Glomerular visceral epithelial cell (primary cell): Measurements from ENCODE around the gene TRABD2A.
"Not testable (repeated sequence)": the region's sequence is repeated elsewhere in the genome, so short reads cannot be mapped to it uniquely, and the experiment has no call there.

Experiments used
- DNase-seq: peaks from one replicate; pipeline ENCODE4 v3.0.0-alpha.2; 2016; ENCODE audit errors: extremely low spot score

The TRABD2A gene

DNA sequence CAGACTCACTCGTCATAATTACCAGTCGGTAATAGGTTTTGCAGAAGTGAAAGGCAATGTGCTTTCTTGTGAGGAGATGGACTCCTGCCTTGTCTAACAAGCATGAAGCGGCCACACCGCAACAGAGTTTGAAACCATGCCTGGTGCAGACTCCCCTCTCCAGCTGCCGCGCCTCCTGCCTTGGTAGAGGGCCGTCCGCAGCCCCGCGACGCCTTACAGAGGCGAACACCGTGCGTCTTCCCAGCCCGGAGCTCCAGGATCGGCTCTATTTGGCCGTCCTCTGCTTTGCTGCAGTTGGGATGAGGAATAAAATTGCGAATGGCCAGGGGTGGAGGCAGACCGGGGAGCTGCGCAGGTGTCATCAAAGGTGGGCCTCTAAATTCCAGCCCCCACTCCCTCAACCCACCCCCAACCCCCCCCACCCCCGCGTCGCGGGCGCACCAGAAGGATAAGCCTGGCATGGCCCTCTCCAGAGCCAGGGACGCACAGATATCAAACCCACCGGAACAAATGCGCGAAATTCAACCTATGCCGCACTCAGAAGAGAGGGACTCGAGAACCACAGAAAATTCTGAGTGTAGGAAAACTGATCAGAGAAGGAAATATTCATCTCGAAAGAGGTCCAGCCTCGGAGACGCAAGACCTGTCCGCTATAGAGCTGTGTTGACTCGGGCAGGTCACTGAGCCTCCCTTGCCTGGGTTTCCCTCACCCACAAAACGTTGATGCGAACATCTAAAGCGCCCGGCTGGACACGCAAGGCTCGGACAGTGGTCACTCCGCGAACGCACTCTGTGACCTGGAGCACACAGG is 1.1 kb downstream of the TRABD2A start:
- no peak for DNase-seq

DNA sequence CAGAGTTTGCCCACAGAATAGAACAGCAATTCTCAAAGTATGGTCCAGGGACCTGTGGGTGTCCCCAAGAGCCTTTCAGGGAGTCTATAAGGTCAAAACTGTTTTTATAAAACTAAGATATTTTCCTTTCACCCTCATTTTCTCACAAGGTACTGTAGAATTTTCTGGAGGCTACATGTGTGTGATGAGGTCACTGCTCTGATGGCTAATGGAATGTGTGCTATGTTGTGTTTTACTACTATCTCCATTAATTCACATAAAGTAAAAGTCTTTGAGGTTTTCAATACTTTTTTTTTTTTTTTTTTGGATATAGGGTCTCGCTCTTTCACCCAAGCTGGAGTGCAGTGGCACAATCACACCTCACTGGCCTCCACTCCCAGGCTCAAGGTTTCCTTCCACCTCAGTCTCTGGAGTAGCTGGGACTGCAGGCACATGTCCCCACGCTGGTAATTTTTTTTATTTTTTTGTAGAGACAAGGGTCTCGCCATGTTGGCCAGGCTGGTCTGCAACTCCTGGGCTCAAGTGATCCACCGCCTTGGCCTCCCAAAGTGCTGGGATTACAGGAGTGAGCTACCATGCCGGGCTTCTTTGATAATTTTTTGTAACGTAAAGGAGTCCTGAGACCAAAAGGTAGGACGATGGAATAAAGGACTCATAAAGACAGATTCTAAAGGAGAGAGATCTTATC is 1.8 kb downstream of the TRABD2A start:
- DNase-seq = no peak

DNA sequence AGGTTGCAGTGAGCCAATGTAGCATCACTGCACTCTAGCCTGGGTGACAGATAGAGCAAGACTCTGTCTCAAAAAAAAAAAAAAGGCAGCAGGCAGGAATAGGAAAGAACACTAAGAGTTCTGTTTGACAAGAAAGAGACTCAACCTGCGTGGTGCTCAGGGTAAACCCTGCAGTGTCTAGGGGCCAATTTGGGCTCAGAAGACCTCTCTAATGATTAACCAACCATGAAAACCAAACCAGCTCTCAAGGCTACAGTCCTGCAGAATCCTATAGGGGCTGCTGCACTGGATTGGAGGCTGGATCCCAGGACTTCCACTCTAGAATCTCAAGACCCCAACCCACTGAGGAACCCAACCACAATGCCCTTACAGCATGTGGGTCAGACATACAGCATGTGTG is 2.4 kb downstream of the TRABD2A start:
- no peak for DNase-seq

DNA sequence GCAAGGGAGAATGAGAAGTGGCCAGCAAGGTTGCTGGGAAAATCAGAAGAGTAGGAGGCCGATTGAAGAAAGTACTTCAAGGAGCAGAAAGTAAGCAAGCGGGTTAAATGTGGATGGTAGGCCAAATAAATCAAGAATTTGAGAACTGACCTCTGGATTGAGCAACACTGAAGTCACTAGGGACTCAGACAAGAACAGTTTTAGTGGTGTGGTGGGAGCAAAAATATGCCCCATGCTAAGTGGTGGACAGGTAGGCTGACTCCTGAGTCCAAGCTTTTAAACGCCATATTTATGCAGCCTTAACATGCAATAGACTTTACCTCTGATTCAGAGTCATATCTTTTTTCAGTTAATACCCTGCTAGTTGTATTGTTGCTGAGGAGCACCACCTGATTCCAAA is 4.5 kb downstream of the TRABD2A start:
- no peak for DNase-seq

DNA sequence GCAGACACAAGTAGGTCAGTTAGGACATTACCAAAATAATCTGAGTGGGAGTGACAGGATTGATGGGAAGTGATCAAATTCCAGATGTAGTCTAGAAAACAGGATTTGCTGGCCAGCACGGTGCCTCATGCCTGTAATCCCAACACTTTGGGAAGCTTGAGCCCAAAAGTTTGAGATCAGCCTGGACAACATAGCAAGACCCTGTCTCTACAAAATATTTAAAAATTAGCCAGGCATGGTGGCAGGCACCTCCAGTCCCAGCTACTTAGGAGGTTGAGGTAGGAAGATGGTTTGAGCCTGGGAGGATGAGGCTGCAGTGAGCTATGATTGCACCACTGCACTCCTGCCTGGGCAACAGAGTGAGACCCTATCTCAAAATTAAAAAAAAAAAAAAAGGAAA is 5.3 kb downstream of the TRABD2A start:
- DNase-seq = not testable (repeated sequence)

DNA sequence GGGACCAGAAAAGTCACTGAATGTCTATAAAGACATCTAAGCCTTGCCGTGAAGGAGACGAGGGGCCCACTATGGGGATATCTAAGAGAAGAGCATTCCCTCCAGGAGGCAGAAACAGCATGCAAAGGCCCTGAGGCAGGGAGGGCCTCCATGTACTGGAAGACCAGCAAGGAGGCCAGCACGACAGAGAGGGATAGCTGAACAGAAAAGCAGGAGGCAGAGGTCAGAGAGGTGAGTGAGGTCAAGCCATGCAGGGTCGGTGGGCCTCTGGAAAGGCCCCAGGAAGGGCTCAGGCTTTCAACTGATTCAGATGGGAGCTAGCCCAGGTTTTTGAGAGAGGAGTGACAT is 5.7 kb downstream of the TRABD2A start:
- no peak for DNase-seq

DNA sequence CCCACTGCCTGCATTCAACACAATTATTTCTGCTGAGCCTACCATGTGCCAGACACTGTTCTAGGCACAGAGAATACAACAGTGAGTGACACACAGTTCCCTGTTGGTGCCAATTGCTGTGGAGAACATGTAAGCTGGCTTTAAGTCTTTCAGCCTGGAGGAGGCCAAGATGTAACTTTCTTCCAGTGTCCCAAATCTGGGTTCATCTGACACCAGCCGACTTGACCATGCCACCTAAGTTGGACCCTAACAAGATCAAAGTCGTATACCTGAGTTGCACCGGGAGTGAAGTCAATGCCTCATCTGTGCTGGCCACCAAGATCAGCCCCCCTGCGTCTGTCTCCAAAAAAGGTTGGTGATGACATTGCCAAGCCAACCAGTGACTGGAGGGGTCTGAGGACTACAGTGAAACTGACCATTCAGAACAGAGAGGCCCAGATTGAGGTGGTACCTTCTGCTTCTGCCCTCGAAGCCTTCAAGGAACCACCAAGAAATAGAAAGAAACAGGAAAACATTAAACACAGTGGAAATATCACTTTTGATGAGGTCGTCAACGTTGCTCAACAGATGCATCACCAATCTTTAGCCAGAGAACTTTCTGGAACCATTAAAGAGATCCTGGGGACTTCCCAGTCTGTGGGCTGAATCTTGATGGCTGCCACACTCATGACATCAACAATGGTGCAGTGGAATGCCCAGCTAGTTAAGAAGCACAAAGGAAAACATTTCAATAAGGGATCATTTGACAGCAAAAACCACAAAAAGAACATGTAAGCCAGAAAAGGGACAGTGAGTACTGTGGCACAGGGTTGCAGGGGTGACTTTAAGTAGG is 6.3 kb downstream of the TRABD2A start:
- DNase-seq = no peak

DNA sequence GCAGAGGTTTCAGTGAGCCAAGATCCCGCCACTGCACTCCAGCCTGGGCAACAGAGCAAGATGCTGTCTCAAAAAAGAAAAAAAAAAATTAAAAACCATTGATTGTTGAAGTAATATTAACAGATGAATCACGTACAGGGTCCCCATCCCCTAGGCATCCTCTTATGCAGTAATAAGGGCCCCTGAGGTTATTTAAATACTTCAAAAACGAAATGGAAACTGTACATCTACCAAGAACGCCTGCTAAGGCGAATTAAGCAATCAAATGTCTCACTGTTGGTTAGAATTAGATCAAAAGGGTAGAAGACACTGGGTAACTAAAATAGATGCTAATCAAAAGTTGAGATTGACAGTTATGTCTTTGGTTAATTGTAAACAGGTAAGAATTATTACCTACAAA is 7.5 kb downstream of the TRABD2A start:
- DNase-seq = no peak

DNA sequence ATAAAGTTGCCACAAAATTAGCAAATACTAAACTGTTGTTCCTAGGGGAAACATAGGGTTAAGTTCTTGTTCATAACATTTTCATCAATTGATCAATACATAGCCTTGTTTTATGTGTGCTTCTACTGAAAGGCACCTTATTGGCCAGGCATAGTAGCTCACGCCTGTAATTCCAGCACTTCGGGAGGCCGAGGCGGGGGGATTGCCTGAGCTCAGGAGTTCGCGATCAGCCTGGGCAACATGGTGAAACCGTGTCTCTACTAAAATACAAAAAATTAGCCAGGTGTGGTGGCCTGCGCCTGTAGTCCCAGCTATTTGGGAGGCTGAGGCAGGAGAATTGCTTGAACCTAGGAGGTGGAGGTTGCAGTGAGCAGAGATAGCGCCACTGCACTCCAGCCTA is 8.2 kb downstream of the TRABD2A start:
- DNase-seq = not testable (repeated sequence)

DNA sequence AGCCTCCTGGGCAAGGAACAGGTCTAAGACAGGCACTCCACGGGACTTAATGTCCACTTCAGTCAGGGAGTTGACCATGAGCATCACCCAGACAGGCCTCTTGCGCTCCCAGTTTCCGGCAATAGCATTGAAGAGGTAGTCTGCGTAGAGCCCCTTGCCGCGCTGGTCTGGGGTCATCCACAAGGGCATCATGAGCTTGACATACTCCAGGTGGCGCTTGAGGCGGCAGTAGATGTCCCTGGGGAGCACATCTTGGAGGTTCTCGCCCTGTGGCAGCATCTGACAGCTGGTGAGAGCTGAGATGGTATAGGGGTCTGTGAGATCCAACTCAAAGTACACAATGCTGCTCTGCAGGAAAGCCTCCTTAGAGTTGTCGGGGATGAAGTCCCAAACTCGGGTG is 10.6 kb downstream of the TRABD2A start:
- no peak for DNase-seq

DNA sequence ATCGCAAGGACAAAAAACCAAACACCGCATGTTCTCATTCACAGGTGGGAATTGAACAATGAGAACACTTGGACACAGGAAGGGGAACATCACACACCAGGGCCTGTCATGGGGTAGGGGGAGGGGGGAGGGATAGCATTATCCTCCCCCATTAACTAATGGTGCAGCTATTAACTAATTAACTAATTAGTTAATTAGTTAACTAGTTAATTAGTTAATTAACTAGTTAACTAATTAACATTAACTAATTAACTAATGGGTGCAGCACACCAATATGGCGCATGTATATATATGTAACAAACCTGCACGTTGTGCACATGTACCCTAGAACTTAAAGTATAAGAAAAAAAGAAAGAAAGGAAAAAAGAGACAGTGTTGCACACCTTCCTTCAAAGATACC is 12.6 kb downstream of the TRABD2A start:
- not testable (repeated sequence) for DNase-seq

DNA sequence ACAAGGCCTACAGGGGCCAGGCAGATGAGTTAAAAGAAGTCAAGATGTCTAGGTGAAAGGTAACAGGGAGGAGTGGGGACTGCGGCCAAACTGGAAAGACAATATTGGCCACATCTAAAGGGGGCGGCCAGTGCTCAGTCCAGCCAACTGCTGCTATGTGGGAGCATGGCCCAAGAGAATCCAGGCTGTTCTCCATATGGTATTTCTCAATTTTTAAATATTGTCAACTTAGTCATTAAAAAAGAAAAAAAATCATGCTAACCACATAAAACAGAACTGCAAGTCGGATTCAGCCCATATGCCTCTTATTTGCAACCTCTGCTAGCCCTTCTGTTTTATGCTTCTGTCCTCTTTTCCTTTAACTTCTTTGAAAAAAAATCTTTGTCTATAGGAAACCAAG is 14.8 kb downstream of the TRABD2A start:
- no peak for DNase-seq

DNA sequence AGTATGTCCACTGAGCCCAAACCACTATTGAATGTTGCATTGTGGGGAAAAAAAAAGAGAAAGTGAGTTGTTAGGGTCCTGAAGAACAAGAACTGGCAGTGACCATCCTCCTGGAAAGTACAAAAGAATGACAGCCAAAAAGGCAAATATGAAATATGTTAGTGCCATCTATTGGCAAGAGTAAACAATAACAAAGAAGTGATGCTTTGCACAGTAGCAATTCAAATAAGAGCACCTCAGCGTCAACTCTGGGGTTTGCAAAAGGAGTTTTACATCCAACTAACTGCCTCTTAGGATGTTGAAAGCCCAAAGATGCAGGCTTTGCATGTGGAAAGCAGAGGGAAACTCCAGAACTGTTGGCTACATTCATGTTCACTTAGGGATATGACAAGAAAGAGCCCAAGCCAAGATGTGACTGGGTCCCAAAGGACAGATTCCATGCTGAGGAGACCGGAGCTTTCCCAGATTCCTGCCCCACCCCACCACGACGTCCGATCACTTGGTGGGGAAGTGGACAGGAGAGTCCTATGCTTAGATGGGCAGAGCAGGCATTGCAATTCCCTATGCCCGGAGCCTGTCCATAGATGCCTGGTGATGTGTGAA is 15.6 kb downstream of the TRABD2A start:
- DNase-seq = no peak

DNA sequence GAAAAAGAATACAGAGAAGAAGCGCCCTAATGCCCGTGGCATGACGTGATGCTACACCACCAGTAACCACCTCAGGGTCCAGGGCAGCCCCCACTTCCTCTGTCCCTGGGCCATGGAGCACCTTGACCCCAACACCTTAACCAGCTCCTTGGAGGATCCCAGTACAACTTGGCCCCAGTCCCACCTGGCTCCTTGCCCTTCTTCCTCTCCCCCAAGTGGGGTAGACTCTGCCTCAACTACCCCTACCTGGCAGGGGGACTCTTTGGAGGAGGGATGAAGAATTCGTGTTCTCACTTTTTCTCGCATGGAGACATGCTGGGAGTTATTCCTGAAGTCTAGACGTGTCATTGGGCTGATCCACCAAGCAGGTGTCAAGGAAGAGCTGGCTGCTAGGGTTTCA is 18.9 kb downstream of the TRABD2A start:
- DNase-seq = no peak

DNA sequence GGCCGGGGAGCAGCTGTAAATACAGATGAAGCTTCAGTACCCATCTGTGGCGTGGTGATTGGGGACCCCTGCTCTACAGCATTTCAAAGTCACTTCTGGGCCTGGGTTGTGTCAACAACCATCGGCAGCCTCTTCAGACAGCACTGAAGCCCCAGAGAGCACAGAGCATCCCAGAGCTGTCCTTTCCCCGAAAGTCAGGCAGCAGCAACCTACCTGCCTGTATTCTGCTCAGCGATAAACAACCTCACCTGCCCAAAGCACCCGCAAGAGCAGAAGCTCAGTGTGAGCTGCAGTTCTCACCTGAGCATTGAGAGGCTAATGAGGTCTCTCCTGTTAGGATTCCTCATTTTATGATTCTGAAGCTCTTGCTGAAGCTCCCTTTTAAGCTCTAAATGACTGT is 19.3 kb downstream of the TRABD2A start:
- no peak for DNase-seq

DNA sequence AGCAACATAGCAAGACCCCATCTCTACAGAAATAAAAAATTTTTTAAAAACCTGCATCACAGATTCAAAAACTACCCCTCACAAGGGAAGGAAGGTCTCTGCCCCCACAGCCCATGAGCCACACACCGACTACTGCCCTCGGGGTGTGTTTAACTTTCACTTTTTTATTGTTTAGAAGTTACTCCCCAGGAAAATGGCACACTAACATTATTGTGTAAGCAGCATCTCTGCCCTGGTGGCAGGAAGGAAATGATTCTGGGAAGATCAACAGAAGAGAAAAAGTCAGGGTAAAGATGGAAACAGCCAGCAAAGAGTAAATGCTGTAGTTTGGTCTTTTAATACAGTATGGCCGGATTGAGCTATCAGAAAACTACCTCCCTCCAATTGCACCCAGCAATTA is 21.9 kb downstream of the TRABD2A start:
- DNase-seq = no peak

DNA sequence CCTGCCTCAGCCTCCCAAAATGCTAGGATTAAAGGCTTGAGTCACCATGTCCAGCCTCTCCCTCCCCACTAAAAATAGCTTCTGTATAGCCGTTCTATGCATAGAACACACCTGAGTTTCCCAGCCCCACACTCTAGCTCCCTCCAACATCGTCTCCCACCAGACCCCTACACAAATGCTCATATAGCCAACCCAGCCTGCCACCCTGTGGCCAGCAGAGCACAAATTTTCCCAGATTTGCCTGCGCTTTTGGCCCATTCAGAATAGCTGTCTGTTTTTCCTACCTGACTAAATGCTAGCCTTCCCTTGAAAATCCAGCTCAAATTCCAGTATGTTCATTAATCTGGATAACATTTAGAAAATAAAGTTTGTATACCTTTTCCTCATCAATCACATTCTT is 22.8 kb downstream of the TRABD2A start:
- no peak for DNase-seq

DNA sequence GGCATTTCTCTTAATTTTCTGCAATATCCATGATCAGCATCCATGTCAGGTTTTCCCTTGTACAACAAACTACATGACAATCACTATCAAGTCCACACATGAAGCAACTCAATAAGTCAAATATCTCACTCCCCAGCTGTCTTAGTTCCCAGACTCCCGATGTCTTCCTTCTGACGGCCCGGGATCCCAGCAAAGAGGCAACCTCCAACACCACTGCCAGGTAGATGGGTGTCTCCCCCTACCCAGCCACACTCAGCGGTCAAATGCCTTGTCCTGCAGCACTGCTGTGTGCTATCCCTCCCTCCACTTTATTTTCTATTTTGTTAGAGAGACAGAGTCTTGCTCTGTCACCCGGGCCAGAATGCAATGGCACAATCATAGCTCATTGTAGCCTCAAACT is 23.3 kb downstream of the TRABD2A start:
- DNase-seq = no peak

DNA sequence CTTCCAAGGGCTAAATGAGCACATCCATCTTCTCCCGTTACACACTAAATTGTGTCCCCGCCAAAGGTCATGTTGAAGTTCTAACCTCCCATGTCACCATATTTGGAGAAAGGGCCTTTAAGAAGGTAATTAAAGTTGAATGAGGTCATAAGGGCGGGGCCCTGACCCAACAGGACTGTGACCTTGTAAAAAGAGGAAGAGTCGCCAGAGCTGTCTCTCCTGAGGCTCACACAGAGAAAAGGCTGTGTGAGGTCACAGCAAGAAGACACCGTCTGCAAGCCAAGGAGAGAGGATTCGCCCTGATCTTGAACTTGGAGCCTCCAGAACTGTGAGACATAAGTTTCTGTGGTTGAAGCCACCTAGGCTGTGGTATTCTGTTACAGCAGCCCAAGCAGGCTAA is 24.1 kb downstream of the TRABD2A start:
- DNase-seq = no peak

DNA sequence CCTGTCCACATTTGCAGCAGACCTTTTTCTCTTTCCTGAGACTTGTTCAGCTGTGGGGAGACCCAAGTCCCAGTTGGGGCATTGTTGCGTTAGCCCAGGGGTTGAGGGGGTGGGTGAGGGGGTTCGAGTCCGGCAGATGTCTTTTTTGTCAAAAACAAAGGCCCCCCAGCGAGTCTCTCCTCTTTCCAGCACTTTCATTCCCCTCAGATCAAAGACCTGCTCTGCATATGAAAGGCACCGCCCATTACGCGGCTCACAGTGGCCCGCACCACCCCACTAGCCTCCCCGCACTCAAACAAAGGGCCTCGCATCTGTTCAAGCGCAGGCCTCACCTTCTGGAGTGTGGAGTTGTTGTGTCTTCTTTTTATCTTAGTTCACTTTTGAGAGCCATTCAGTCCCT is 25.2 kb downstream of the TRABD2A start:
- no peak for DNase-seq

DNA sequence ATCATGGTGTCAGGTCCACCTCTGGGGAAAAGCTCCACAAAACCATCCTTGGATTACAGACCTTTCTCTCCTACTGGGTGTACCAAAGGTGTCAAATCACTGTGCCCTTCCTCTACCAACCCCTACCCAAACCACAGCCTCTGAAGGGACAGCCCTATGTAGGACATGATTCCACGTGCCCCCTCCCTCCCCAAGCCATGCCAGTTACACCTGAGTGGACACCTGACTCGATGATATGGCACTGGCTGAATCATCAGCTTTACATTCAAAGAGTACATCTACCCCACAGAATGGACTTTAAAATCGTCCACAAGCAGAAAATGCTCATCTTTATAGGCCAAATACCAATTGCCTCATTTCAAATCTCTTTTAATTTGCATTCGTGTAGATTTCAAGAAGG is 26.0 kb downstream of the TRABD2A start:
- DNase-seq = no peak

DNA sequence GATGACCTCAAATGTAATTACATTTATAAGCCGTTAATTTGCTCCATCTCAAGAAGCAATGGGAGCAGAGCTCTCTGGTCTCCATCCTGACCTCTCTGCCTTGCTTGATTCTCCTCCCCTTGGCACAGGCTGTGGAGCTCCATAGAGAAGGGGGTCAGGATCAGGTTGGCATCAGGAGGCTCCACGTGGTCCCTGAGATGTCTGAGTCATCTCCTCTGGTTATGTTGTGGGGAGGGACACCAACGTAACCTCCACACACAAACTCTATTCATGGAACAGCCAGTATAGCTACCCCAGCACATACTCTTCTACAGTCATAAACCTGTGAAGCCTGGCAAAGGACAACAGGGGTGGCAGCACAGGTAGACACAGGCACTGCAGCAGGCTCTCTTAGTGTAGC is 29.0 kb downstream of the TRABD2A start:
- DNase-seq = no peak
